GM23338 (cell line): Measurements from ENCODE around the gene SETD1B. TPM values are rescaled to one million over a fixed set of nuclear protein-coding genes. Genes with fewer than 3 reads are reported as not detected.

Source experiments
- ATAC-seq: fragments of 200-7000 bp; cut with Tn5 transposase; 3 replicates; pipeline ENCODE4 v1.9.1; 2020
- DNase-seq: peaks from one replicate; pipeline ENCODE4 v3.0.0-alpha.2; 2015; ENCODE audit warnings: low spot score
- H2AFZ ChIP-seq: fragments of 200-600 bp; sonication (generic); 2 replicates; pipeline ENCODE4 v1.8.0; 2016; ENCODE audit warnings: antibody characterized with exemption, mild to moderate bottlenecking, moderate library complexity
- H3F3A ChIP-seq: fragments of 200-600 bp; sonication (generic); replicated peaks from 2 replicates; pipeline ENCODE4 v1.8.0; 2017; ENCODE audit warnings: antibody characterized with exemption, mixed run types, low read depth
- H3K27ac ChIP-seq: fragments of 200-600 bp; sonication (generic); 2 replicates; pipeline ENCODE4 v1.6.1; 2016; ENCODE audit warnings: low read depth
- H3K27me3 ChIP-seq: fragments of 200-600 bp; sonication (generic); 2 replicates; pipeline ENCODE4 v1.8.0; 2016; ENCODE audit warnings: mild to moderate bottlenecking, mixed run types, moderate library complexity; ENCODE audit not compliant: insufficient read depth
- H3K36me3 ChIP-seq: fragments of 200-600 bp; sonication (generic); 2 replicates; pipeline ENCODE4 v1.8.0; 2016; ENCODE audit warnings: mild to moderate bottlenecking; ENCODE audit not compliant: insufficient read depth
- H3K4me1 ChIP-seq: fragments of 200-600 bp; sonication (generic); 2 replicates; pipeline ENCODE4 v1.8.0; 2016; ENCODE audit warnings: mild to moderate bottlenecking, moderate library complexity; ENCODE audit not compliant: insufficient read depth
- H3K4me2 ChIP-seq: fragments of 200-600 bp; sonication (generic); 2 replicates; pipeline ENCODE4 v1.7.1; 2017; ENCODE audit warnings: mixed run types
- H3K4me3 ChIP-seq: fragments of 200-600 bp; sonication (generic); 2 replicates; pipeline ENCODE4 v1.6.1; 2016; ENCODE audit warnings: mixed run types
- H3K79me2 ChIP-seq: fragments of 200-600 bp; sonication (generic); replicated peaks from 2 replicates; pipeline ENCODE4 v1.8.0; 2017; ENCODE audit warnings: mild to moderate bottlenecking; ENCODE audit not compliant: insufficient read depth
- H3K9me2 ChIP-seq: fragments of 200-600 bp; sonication (generic); 2 replicates; pipeline ENCODE4 v1.8.0; 2017; ENCODE audit not compliant: insufficient read depth
- H4K20me1 ChIP-seq: fragments of 200-600 bp; sonication (generic); replicated peaks from 2 replicates; pipeline ENCODE4 v1.8.0; 2017; ENCODE audit warnings: mild to moderate bottlenecking; ENCODE audit not compliant: insufficient read depth
- H3K27ac Mint-ChIP-seq: 2 replicates; pipeline ENCODE4 v1.8.0; 2020; ENCODE audit warnings: inconsistent platforms, mild to moderate bottlenecking, moderate library complexity, mixed read lengths
- H3K27me3 Mint-ChIP-seq: 3 replicates; pipeline ENCODE4 v1.8.0; 2022; ENCODE audit warnings: low read depth, mild to moderate bottlenecking, moderate library complexity, mixed read lengths, inconsistent platforms; ENCODE audit not compliant: insufficient read depth, poor library complexity
- H3K36me3 Mint-ChIP-seq: 3 replicates; pipeline ENCODE4 v1.8.0; 2021; ENCODE audit warnings: low read depth, mild to moderate bottlenecking, inconsistent platforms, moderate library complexity, mixed read lengths
- H3K4me1 Mint-ChIP-seq: 3 replicates; pipeline ENCODE4 v1.8.0; 2020; ENCODE audit warnings: mild to moderate bottlenecking, inconsistent platforms, mixed read lengths
- H3K4me3 Mint-ChIP-seq: 3 replicates; pipeline ENCODE4 v1.8.0; 2021; ENCODE audit warnings: moderate library complexity, mild to moderate bottlenecking, inconsistent platforms, mixed read lengths
- H3K9me3 Mint-ChIP-seq: 3 replicates; pipeline ENCODE4 v1.8.0; 2020; ENCODE audit warnings: moderate library complexity, mild to moderate bottlenecking, inconsistent platforms, mixed read lengths
- CREB1 ChIP-seq: fragments of 250-450 bp; sonication (Bioruptor Pico); IDR thresholded peaks from 2 replicates; pipeline ENCODE4 v1.5.0; 2020; ENCODE audit warnings: low read depth, mild to moderate bottlenecking, moderate library complexity
- EZH2 ChIP-seq: fragments of 200-600 bp; sonication (generic); IDR thresholded peaks from one replicate; pipeline ENCODE4 v1.8.0; 2017; ENCODE audit warnings: antibody characterized with exemption, mild to moderate bottlenecking, low read depth; ENCODE audit not compliant: unreplicated experiment
- EZH2phosphoT487 ChIP-seq: fragments of 200-600 bp; sonication (generic); IDR thresholded peaks from one replicate; pipeline ENCODE4 v1.8.1; 2018; ENCODE audit warnings: antibody characterized with exemption; ENCODE audit not compliant: unreplicated experiment
- JUNB ChIP-seq: IDR thresholded peaks from one replicate; pipeline ENCODE4 v1.6.1; 2016; ENCODE audit warnings: antibody characterized with exemption; ENCODE audit not compliant: unreplicated experiment
- NANOG ChIP-seq: IDR thresholded peaks from 2 replicates; pipeline ENCODE4 v1.6.1; 2016; ENCODE audit warnings: antibody characterized with exemption, borderline replicate concordance
- POLR2AphosphoS5 ChIP-seq: IDR thresholded peaks from 2 replicates; pipeline ENCODE4 v1.6.1; 2016; ENCODE audit warnings: antibody characterized with exemption, low read depth
- STAT1 ChIP-seq: IDR thresholded peaks from one replicate; pipeline ENCODE4 v1.6.1; 2016; ENCODE audit warnings: antibody characterized with exemption; ENCODE audit not compliant: unreplicated experiment
- ZNF114 ChIP-seq: fragments of 250-450 bp; sonication (Bioruptor Pico); IDR thresholded peaks from 2 replicates; pipeline ENCODE4 v1.5.0; 2020; ENCODE audit warnings: mild to moderate bottlenecking, moderate library complexity
- ZNF331 ChIP-seq: fragments of 250-450 bp; sonication (Bioruptor Pico); IDR thresholded peaks from 2 replicates; pipeline ENCODE4 v1.5.0; 2020; ENCODE audit warnings: low read depth, mild to moderate bottlenecking, moderate library complexity
- polyA plus RNA-seq: library from polyadenylated mRNA; unstranded; fragments of >200 nt; fragmentation: Nextera tagmentation; extraction: Ambion mirVana; gene quantifications from 2 replicates; pipeline ENCODE4 v1.2.1, GENCODE V29; 2016
- total RNA-seq: library from RNA; depleted of rRNA; stranded (reverse); fragments of >200 nt; shearing (Covaris generic); gene quantifications from 2 replicates; pipeline ENCODE4 v1.2.3, GENCODE V29; 2014
- TF ChIP-seq, protein P1 (sequence below): IDR thresholded peaks from 2 replicates; pipeline ENCODE4 v1.6.1; 2016; ENCODE audit warnings: antibody characterized with exemption
- TF ChIP-seq, protein P2 (sequence below), 2 experiments: fragments of 200-600 bp in 1 of 2; sonication (generic) in 1 of 2; conservative IDR thresholded peaks; 2 replicates each; pipeline versions ENCODE4 v1.5.1 to v1.6.1; 2016 to 2017; ENCODE audit warnings: antibody characterized with exemption in 2 of 2, low read depth in 2 of 2, mild to moderate bottlenecking in 2 of 2, moderate library complexity in 1 of 2
- TF ChIP-seq, protein P3 (sequence below): IDR thresholded peaks from one replicate; pipeline ENCODE4 v1.6.1; 2018; ENCODE audit warnings: antibody characterized with exemption; ENCODE audit not compliant: unreplicated experiment
- TF ChIP-seq, protein P4 (sequence below): fragments of 250-450 bp; sonication (Bioruptor Pico); IDR thresholded peaks from 2 replicates; pipeline ENCODE4 v1.5.0; 2020; ENCODE audit warnings: mild to moderate bottlenecking, moderate library complexity

Gene SETD1B
- total and polyA plus RNA-seq, 2 experiments from 2014 or later = 3.1 to 8.7 TPM

DNA sequence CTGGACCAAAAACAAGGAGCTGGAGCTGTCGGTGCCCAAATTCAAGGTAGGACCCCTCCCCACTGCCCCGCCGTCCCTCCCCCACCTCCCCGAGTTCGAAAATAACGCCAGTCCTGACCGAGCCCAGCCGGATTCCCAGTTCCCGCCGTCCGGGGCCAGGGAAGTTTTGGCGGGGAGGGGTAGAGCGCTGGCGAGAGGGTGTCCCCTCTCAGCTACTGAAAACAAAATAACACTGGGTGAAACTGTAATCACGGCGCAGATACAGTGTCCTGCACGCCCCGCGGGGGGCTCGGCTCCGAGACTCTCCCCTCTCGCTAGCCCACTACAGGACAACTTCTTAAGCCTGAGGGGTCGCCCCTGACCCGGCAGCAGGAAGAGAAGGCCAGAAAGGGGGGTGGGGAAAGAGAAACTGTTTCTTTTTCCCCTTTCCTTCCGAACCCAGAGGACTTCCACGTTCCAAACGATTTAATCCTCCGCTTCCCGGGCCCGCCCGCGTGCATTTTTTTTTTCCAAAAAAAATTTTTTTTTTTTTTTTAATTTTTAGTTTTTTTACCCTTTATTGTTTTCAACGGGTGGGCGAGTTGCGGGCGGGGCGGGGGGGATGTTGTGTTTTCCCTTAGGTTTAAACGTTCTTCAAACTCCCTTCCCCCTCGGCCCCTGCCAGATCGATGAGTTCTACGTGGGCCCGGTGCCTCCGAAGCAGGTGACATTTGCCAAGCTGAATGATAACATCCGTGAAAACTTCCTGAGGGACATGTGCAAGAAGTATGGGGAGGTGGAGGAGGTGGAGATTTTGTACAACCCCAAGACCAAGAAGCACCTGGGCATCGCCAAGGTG, 1.6 kb downstream of the SETD1B start:
- Histone ChIP-seq H3K36me3 (no peaks in the 10 kb centered on the region), H4K20me1 (no peaks in the 10 kb centered on the region; the same call in 1 of the 2 replicates), H3K4me1 (peaks cover 18% of the 10 kb centered on the region), H2AFZ (no peak overlapping the region), H3K27ac (no peak overlapping the region), H3K9me2 (no peaks in the 10 kb centered on the region), H3K4me3 (peak overlapping the region; percentile 86), H3K79me2 (peaks cover 62% of the 10 kb centered on the region), H3F3A (no peaks in the 10 kb centered on the region), H3K4me2 (peak overlapping the region; percentile 98), H3K27me3 (no peaks in the 10 kb centered on the region)
- DNase-seq = no peak
- Mint-ChIP-seq H3K36me3 (peaks cover 53% of the 10 kb centered on the region), H3K9me3 (peaks cover 5% of the 10 kb centered on the region; the same call in 1 of the 3 replicates), H3K4me1 (peaks cover 32% of the 10 kb centered on the region), H3K27me3 (peaks cover 27% of the 10 kb centered on the region), H3K4me3 (peak overlapping the region; percentile 89), H3K27ac (no peak overlapping the region; the same call in 1 of the 2 replicates)
- TF ChIP-seq, protein P1, sequence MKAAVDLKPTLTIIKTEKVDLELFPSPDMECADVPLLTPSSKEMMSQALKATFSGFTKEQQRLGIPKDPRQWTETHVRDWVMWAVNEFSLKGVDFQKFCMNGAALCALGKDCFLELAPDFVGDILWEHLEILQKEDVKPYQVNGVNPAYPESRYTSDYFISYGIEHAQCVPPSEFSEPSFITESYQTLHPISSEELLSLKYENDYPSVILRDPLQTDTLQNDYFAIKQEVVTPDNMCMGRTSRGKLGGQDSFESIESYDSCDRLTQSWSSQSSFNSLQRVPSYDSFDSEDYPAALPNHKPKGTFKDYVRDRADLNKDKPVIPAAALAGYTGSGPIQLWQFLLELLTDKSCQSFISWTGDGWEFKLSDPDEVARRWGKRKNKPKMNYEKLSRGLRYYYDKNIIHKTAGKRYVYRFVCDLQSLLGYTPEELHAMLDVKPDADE = no peak
- no peak for TF ChIP-seq NANOG
- TF ChIP-seq, protein P2, sequence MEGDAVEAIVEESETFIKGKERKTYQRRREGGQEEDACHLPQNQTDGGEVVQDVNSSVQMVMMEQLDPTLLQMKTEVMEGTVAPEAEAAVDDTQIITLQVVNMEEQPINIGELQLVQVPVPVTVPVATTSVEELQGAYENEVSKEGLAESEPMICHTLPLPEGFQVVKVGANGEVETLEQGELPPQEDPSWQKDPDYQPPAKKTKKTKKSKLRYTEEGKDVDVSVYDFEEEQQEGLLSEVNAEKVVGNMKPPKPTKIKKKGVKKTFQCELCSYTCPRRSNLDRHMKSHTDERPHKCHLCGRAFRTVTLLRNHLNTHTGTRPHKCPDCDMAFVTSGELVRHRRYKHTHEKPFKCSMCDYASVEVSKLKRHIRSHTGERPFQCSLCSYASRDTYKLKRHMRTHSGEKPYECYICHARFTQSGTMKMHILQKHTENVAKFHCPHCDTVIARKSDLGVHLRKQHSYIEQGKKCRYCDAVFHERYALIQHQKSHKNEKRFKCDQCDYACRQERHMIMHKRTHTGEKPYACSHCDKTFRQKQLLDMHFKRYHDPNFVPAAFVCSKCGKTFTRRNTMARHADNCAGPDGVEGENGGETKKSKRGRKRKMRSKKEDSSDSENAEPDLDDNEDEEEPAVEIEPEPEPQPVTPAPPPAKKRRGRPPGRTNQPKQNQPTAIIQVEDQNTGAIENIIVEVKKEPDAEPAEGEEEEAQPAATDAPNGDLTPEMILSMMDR (conservative IDR thresholded peaks at IDR 0.05; ENCODE audit: low read depth in 2 of 2) = no peak
- no peak for TF ChIP-seq POLR2AphosphoS5
- TF ChIP-seq, protein P3, sequence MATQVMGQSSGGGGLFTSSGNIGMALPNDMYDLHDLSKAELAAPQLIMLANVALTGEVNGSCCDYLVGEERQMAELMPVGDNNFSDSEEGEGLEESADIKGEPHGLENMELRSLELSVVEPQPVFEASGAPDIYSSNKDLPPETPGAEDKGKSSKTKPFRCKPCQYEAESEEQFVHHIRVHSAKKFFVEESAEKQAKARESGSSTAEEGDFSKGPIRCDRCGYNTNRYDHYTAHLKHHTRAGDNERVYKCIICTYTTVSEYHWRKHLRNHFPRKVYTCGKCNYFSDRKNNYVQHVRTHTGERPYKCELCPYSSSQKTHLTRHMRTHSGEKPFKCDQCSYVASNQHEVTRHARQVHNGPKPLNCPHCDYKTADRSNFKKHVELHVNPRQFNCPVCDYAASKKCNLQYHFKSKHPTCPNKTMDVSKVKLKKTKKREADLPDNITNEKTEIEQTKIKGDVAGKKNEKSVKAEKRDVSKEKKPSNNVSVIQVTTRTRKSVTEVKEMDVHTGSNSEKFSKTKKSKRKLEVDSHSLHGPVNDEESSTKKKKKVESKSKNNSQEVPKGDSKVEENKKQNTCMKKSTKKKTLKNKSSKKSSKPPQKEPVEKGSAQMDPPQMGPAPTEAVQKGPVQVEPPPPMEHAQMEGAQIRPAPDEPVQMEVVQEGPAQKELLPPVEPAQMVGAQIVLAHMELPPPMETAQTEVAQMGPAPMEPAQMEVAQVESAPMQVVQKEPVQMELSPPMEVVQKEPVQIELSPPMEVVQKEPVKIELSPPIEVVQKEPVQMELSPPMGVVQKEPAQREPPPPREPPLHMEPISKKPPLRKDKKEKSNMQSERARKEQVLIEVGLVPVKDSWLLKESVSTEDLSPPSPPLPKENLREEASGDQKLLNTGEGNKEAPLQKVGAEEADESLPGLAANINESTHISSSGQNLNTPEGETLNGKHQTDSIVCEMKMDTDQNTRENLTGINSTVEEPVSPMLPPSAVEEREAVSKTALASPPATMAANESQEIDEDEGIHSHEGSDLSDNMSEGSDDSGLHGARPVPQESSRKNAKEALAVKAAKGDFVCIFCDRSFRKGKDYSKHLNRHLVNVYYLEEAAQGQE = no peak
- TF ChIP-seq CREB1 = no peak
- TF ChIP-seq, protein P4, sequence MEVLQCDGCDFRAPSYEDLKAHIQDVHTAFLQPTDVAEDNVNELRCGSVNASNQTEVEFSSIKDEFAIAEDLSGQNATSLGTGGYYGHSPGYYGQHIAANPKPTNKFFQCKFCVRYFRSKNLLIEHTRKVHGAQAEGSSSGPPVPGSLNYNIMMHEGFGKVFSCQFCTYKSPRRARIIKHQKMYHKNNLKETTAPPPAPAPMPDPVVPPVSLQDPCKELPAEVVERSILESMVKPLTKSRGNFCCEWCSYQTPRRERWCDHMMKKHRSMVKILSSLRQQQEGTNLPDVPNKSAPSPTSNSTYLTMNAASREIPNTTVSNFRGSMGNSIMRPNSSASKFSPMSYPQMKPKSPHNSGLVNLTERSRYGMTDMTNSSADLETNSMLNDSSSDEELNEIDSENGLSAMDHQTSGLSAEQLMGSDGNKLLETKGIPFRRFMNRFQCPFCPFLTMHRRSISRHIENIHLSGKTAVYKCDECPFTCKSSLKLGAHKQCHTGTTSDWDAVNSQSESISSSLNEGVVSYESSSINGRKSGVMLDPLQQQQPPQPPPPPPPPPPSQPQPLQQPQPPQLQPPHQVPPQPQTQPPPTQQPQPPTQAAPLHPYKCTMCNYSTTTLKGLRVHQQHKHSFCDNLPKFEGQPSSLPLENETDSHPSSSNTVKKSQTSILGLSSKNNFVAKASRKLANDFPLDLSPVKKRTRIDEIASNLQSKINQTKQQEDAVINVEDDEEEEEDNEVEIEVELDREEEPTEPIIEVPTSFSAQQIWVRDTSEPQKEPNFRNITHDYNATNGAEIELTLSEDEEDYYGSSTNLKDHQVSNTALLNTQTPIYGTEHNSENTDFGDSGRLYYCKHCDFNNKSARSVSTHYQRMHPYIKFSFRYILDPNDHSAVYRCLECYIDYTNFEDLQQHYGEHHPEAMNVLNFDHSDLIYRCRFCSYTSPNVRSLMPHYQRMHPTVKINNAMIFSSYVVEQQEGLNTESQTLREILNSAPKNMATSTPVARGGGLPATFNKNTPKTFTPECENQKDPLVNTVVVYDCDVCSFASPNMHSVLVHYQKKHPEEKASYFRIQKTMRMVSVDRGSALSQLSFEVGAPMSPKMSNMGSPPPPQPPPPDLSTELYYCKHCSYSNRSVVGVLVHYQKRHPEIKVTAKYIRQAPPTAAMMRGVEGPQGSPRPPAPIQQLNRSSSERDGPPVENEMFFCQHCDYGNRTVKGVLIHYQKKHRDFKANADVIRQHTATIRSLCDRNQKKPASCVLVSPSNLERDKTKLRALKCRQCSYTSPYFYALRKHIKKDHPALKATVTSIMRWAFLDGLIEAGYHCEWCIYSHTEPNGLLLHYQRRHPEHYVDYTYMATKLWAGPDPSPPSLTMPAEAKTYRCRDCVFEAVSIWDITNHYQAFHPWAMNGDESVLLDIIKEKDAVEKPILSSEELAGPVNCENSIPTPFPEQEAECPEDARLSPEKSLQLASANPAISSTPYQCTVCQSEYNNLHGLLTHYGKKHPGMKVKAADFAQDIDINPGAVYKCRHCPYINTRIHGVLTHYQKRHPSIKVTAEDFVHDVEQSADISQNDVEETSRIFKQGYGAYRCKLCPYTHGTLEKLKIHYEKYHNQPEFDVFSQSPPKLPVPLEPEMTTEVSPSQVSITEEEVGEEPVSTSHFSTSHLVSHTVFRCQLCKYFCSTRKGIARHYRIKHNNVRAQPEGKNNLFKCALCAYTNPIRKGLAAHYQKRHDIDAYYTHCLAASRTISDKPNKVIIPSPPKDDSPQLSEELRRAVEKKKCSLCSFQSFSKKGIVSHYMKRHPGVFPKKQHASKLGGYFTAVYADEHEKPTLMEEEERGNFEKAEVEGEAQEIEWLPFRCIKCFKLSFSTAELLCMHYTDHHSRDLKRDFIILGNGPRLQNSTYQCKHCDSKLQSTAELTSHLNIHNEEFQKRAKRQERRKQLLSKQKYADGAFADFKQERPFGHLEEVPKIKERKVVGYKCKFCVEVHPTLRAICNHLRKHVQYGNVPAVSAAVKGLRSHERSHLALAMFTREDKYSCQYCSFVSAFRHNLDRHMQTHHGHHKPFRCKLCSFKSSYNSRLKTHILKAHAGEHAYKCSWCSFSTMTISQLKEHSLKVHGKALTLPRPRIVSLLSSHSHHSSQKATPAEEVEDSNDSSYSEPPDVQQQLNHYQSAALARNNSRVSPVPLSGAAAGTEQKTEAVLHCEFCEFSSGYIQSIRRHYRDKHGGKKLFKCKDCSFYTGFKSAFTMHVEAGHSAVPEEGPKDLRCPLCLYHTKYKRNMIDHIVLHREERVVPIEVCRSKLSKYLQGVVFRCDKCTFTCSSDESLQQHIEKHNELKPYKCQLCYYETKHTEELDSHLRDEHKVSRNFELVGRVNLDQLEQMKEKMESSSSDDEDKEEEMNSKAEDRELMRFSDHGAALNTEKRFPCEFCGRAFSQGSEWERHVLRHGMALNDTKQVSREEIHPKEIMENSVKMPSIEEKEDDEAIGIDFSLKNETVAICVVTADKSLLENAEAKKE (CRISPR knock-in tag) = no peak
- no peak for TF ChIP-seq EZH2
- TF ChIP-seq ZNF331 (CRISPR knock-in tag) = no peak
- no peak for TF ChIP-seq JUNB
- no peak for TF ChIP-seq EZH2phosphoT487
- no peak for TF ChIP-seq ZNF114 (CRISPR knock-in tag)
- no peak for TF ChIP-seq STAT1
- no peak for ATAC-seq
